Sigmoid colon (tissue), 4 donors: ENCODE measurements around the gene KCNH1.

Experiments
- EP300 ChIP-seq, 4 donors: sonication (generic); formaldehyde crosslinking; IDR thresholded peaks; one replicate each; pipeline ENCODE4 v1.6.1; 2017; ENCODE audit warnings: antibody characterized with exemption in 4 of 4
- POLR2A ChIP-seq, 2 donors: fragments of 450-650 bp; IDR thresholded peaks; one replicate each; pipeline ENCODE4 v1.6.1; 2016; ENCODE audit warnings: antibody characterized with exemption in 2 of 2, mild to moderate bottlenecking in 2 of 2, moderate library complexity in 2 of 2
- POLR2AphosphoS5 ChIP-seq, 4 donors: sonication (generic); formaldehyde crosslinking; IDR thresholded peaks; one replicate each; pipeline ENCODE4 v1.6.1; 2017; ENCODE audit warnings: antibody characterized with exemption in 4 of 4
- TF ChIP-seq, protein P1 (sequence below), 4 experiments: fragments of 450-650 bp in 3 of 4; fragments of 200-600 bp in 1 of 4; IDR thresholded peaks; one replicate each; pipeline ENCODE4 v1.5.1; 2016 to 2019; ENCODE audit warnings: antibody characterized with exemption in 4 of 4, mild to moderate bottlenecking in 3 of 4, moderate library complexity in 2 of 4

DNA sequence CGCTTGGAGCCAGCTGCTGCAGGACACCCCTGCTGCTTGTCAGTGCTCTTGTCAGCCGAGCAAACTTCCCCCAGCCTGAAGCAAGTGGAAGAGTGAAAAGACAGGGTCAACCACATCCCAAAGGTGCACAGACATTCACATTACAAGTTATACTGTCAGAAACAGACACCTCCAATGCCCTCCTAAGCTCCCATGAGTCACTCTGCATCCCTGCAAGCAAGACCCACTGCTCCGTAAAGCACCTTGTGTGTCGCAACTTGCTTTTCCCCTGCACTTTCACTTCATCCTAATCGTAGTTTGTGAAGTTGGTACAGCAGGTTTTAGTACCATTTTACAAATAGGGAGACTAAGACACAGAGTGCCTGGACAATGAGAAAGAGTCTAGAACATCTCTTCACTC, 51.1 kb downstream of the KCNH1 start:
- TF ChIP-seq, protein P1, sequence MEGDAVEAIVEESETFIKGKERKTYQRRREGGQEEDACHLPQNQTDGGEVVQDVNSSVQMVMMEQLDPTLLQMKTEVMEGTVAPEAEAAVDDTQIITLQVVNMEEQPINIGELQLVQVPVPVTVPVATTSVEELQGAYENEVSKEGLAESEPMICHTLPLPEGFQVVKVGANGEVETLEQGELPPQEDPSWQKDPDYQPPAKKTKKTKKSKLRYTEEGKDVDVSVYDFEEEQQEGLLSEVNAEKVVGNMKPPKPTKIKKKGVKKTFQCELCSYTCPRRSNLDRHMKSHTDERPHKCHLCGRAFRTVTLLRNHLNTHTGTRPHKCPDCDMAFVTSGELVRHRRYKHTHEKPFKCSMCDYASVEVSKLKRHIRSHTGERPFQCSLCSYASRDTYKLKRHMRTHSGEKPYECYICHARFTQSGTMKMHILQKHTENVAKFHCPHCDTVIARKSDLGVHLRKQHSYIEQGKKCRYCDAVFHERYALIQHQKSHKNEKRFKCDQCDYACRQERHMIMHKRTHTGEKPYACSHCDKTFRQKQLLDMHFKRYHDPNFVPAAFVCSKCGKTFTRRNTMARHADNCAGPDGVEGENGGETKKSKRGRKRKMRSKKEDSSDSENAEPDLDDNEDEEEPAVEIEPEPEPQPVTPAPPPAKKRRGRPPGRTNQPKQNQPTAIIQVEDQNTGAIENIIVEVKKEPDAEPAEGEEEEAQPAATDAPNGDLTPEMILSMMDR (IDR thresholded peaks at IDR 0.05): no peak
- TF ChIP-seq POLR2A (IDR thresholded peaks at IDR 0.05) (no peak), EP300 (IDR thresholded peaks at IDR 0.05) (no peak), POLR2AphosphoS5 (IDR thresholded peaks at IDR 0.05) (no peak)
